HepG2 (cell line): Measurements from ENCODE around the gene ARHGAP4. TPM values are rescaled to one million over a fixed set of nuclear protein-coding genes. Genes with fewer than 3 reads are reported as not detected.

ENCODE experiments used
- ATAC-seq: fragments of 200-7000 bp; cut with Tn5 transposase; 3 replicates; pipeline ENCODE4 v1.9.1; 2020; ENCODE audit warnings: mild to moderate bottlenecking, moderate library complexity
- BruUV-seq: library from RNA; stranded (reverse); fragments of 400-500 nt; replicated peaks from 2 replicates; lab custom pipeline; 2021; lab: Mats Ljungman, UMichigan
- CTCF ChIA-PET: fragments of 300-600 bp; formaldehyde crosslinking; extraction: SDS; loops from one replicate; lab custom pipeline; 2021; ENCODE audit warnings: low total read pairs, inconsistent platforms, low intra/inter-chr PET ratio; lab: Yijun Ruan, JAX
- POLR2A ChIA-PET: fragments of 350-600 bp; sonication (Branson Sonifier 250); formaldehyde crosslinking; loops from one replicate; lab custom pipeline; 2020; ENCODE audit warnings: antibody characterized with exemption, inconsistent platforms; lab: Yijun Ruan, JAX
- DNase-seq: peaks from one replicate; pipeline ENCODE4 v3.0.0-alpha.2; 2015; ENCODE audit warnings: low spot score
- FAIRE-seq: peaks from 3 replicates; lab custom pipeline; 2011; peaks lifted over from hg19 to GRCh38; lab: Jason Lieb, UNC
- H2AFZ ChIP-seq: one replicate; pipeline ENCODE4 v1.6.1; 2011; ENCODE audit warnings: low read length, inconsistent platforms
- H3K27ac ChIP-seq: fragments of 300-600 bp; 3 replicates; pipeline ENCODE4 v1.8.0; 2011; ENCODE audit warnings: mixed run types, mild to moderate bottlenecking, mixed read lengths, low read length, inconsistent platforms; ENCODE audit not compliant: insufficient read depth; ENCODE audit errors: extremely low read length
- H3K27me3 ChIP-seq, 2 experiments: fragments of 200-600 bp in 1 of 2; 2 replicates in 1 of 2; 3 replicates in 1 of 2; pipeline versions ENCODE4 v1.6.0 to v1.8.0; 2011; ENCODE audit warnings: low read length in 2 of 2, mild to moderate bottlenecking in 2 of 2, moderate library complexity in 2 of 2, inconsistent platforms in 1 of 2; ENCODE audit not compliant: insufficient read depth in 2 of 2, control insufficient read depth in 1 of 2
- H3K36me3 ChIP-seq, 2 experiments: fragments of 200-600 bp in 1 of 2; replicated peaks in 1 of 2; 2 replicates in 1 of 2; 3 replicates in 1 of 2; pipeline versions ENCODE4 v1.5.1 to v1.8.0; 2011; ENCODE audit warnings: low read length in 2 of 2, inconsistent platforms in 1 of 2; ENCODE audit not compliant: insufficient read depth in 2 of 2, control insufficient read depth in 1 of 2
- H3K4me1 ChIP-seq: 2 replicates; pipeline ENCODE4 v1.5.1; 2012; ENCODE audit warnings: low read length, inconsistent platforms; ENCODE audit not compliant: insufficient read depth
- H3K4me2 ChIP-seq: 2 replicates; pipeline ENCODE4 v1.6.0; 2011; ENCODE audit warnings: low read depth, low read length, inconsistent platforms
- H3K4me3 ChIP-seq, 3 experiments: fragments of 200-600 bp in 1 of 3; sonication (generic), shearing (Covaris generic) in 1 of 3; replicated peaks in 1 of 3; 2 replicates each; pipeline ENCODE4 v1.5.1; 2011 to 2016; ENCODE audit warnings: low read length in 3 of 3, inconsistent platforms in 2 of 3, low read depth in 2 of 3, mild to moderate bottlenecking in 2 of 3, control low read depth in 1 of 3, mixed read lengths in 1 of 3; ENCODE audit not compliant: insufficient read depth in 1 of 3
- H3K79me2 ChIP-seq: one replicate; pipeline ENCODE4 v1.6.1; 2011; ENCODE audit warnings: low read length, inconsistent platforms; ENCODE audit not compliant: insufficient read depth
- H3K9ac ChIP-seq: 2 replicates; pipeline ENCODE4 v1.6.0; 2011; ENCODE audit warnings: mild to moderate bottlenecking, low read depth, low read length, inconsistent platforms; ENCODE audit not compliant: insufficient read depth
- H3K9me3 ChIP-seq: 2 replicates; pipeline ENCODE4 v1.5.1; 2012; ENCODE audit warnings: mild to moderate bottlenecking, low read length
- H4K20me1 ChIP-seq: 2 replicates; pipeline ENCODE4 v1.6.0; 2011; ENCODE audit warnings: inconsistent platforms, mild to moderate bottlenecking, low read length, moderate library complexity; ENCODE audit not compliant: insufficient read depth
- ZFP1 ChIP-seq: IDR thresholded peaks from 2 replicates; pipeline ENCODE4 v1.6.1; 2016
- WGBS: methylation state at CpG from one replicate; pipeline ENCODE4 v1.1.6; 2017; ENCODE audit warnings: low lambda C conversion rate; 5-methylcytosine and 5-hydroxymethylcytosine counted together
- in situ Hi-C: cut with HindIII; loops from 2 replicates; pipeline ENCODE4 v1.10.0; 2017; ENCODE audit warnings: low pct_unique_long_range_greater_than_20kb; ENCODE audit not compliant: extremely low pct_ligation_motif_present
- intact Hi-C: fragments of 100-400 bp; cut with micrococcal nuclease; formaldehyde crosslinking; loops from one replicate; pipeline ENCODE4 v1.10.0; 2022; ENCODE audit not compliant: unreplicated experiment
- polyA plus RNA-seq, 8 experiments: library from polyadenylated mRNA; depleted of rRNA in 3 of 8; stranded (reverse) in 7 of 8; unstranded in 1 of 8; fragments of >200 nt; fragmentation: Illumina TruSeq in 4 of 8; extraction: Trizol in 4 of 8; gene quantifications; 2 replicates each; pipeline versions ENCODE4 v1.2.1 to v1.2.3, GENCODE V29; 2011 to 2016; ENCODE audit warnings: low read depth in 4 of 8, missing spikeins in 1 of 8, mixed read lengths in 1 of 8; ENCODE audit not compliant: insufficient read depth in 1 of 8
- total RNA-seq, 5 experiments: library from RNA; depleted of rRNA; stranded (reverse); fragments of >200 nt; fragmentation: Illumina TruSeq; extraction: Trizol; gene quantifications; 2 replicates each; pipeline ENCODE4 v1.2.3, GENCODE V29; 2016; ENCODE audit warnings: low read depth in 1 of 5
- TF ChIP-seq, protein P1 (sequence below): sonication (generic); formaldehyde crosslinking; conservative IDR thresholded peaks from 2 replicates; pipeline ENCODE4 v1.4.0; 2020; ENCODE audit warnings: mild to moderate bottlenecking, missing genetic modification reagents, moderate library complexity
- TF ChIP-seq, protein P2 (sequence below): sonication (generic); formaldehyde crosslinking; IDR thresholded peaks from 2 replicates; pipeline ENCODE4 v1.8.0; 2022; ENCODE audit warnings: missing genetic modification reagents, mild to moderate bottlenecking, inconsistent platforms, borderline replicate concordance
- TF ChIP-seq, protein P3 (sequence below): sonication (generic); formaldehyde crosslinking; IDR thresholded peaks from 2 replicates; pipeline ENCODE4 v1.4.0; 2020; ENCODE audit warnings: mild to moderate bottlenecking, missing genetic modification reagents

The ARHGAP4 gene
- total and polyA plus RNA-seq, 2 of the 13 experiments (the other 11 are each of a cell fraction or from before 2014, with no cell fraction given) = 0.57 to 0.64 TPM

DNA sequence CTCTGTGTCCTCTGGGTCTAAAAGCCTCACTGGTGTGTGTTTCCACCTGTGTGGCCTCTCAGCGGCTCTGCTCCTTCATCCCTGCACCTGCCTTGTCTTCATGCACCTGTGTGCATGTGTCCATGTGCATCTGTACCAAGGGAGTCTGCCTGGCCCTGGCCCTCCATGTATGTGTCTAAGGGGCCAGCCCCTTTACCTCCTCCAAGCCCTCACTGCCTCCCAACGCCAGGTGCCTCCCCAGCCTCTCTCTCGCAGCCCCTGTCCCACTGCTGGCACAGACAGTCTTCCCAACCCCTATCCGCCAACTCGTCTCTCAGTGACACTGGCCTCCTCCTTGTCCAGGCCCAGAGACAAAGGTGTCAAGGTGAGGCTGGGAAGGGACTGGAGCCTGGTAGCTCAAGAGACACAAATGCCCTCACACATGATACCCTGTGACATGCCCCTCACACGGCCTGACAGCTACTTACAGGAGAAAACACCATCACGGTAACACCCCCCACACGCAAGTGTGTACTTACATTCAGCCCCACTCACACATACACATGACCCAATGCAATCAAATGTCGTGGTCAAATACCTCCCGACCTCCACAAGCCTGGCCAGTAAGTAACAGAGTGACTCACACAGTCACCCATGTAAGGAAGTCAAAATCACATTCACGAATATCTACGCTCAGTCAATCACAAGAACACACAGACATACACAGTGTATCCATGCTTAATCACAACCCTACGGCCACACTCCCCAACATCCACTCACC lies 51.5 kb downstream of the ARHGAP4 start (continued):
- TF ChIP-seq, protein P1, sequence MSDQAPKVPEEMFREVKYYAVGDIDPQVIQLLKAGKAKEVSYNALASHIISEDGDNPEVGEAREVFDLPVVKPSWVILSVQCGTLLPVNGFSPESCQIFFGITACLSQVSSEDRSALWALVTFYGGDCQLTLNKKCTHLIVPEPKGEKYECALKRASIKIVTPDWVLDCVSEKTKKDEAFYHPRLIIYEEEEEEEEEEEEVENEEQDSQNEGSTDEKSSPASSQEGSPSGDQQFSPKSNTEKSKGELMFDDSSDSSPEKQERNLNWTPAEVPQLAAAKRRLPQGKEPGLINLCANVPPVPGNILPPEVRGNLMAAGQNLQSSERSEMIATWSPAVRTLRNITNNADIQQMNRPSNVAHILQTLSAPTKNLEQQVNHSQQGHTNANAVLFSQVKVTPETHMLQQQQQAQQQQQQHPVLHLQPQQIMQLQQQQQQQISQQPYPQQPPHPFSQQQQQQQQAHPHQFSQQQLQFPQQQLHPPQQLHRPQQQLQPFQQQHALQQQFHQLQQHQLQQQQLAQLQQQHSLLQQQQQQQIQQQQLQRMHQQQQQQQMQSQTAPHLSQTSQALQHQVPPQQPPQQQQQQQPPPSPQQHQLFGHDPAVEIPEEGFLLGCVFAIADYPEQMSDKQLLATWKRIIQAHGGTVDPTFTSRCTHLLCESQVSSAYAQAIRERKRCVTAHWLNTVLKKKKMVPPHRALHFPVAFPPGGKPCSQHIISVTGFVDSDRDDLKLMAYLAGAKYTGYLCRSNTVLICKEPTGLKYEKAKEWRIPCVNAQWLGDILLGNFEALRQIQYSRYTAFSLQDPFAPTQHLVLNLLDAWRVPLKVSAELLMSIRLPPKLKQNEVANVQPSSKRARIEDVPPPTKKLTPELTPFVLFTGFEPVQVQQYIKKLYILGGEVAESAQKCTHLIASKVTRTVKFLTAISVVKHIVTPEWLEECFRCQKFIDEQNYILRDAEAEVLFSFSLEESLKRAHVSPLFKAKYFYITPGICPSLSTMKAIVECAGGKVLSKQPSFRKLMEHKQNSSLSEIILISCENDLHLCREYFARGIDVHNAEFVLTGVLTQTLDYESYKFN (CRISPR knock-in tag) = no peak

DNA sequence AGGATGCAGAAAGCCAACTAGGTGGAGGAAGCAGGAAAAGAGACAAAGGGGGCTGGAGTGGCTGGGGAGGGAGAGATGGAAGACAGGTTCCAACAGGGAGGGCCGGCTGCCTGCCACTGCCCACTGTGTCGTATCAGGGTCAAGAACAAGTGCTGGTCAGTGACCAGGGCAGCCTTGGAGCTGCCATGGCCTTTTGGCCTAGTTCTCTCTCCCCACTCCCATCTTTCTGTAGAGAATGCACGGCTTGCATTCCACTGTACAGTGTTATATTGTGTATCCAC lies 52.0 kb downstream of the ARHGAP4 start:
- ATAC-seq (no peak), FAIRE-seq (no peak)
- no TSS peak for BruUV-seq
- Histone ChIP-seq H4K20me1 (no peaks in the 10 kb centered on the region), H3K79me2 (no peaks in the 10 kb centered on the region), H3K9me3 (no peaks in the 10 kb centered on the region), H3K9ac (no peak overlapping the region)
- 0% methylated on average over 1 of the region's 3 CpGs for WGBS
- ChIA-PET CTCF (no interaction called here), POLR2A (no interaction called here)
- TF ChIP-seq, protein P2, sequence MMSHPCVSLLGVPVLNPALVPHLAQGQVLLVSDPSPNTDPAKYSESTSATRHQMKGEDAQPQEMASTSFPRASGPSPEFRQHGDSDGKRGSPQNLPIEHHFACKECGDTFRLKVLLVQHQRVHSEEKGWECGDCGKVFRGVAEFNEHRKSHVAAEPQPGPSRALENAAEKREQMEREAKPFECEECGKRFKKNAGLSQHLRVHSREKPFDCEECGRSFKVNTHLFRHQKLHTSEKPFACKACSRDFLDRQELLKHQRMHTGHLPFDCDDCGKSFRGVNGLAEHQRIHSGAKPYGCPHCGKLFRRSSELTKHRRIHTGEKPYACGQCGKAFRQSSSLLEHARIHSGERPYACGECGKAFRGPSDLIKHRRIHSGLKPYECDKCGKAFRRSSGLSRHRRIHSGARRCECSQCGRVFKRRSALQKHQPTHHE = no peak
- TF ChIP-seq, protein P3, sequence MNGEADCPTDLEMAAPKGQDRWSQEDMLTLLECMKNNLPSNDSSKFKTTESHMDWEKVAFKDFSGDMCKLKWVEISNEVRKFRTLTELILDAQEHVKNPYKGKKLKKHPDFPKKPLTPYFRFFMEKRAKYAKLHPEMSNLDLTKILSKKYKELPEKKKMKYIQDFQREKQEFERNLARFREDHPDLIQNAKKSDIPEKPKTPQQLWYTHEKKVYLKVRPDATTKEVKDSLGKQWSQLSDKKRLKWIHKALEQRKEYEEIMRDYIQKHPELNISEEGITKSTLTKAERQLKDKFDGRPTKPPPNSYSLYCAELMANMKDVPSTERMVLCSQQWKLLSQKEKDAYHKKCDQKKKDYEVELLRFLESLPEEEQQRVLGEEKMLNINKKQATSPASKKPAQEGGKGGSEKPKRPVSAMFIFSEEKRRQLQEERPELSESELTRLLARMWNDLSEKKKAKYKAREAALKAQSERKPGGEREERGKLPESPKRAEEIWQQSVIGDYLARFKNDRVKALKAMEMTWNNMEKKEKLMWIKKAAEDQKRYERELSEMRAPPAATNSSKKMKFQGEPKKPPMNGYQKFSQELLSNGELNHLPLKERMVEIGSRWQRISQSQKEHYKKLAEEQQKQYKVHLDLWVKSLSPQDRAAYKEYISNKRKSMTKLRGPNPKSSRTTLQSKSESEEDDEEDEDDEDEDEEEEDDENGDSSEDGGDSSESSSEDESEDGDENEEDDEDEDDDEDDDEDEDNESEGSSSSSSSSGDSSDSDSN (CRISPR knock-in tag) = no peak
- TF ChIP-seq ZFP1 (CRISPR knock-in tag) = no peak
- TF ChIP-seq, all 625 proteins: peak for 0
- no peaks in the 10 kb centered on the region for H3K27me3 ChIP-seq
- no peak overlapping the region for H3K4me2 ChIP-seq
- DNase-seq = no peak
- H3K36me3 ChIP-seq = no peaks in the 10 kb centered on the region
- no peak overlapping the region for H3K27ac ChIP-seq
- no peak overlapping the region for H2AFZ ChIP-seq
- no peak overlapping the region for H3K4me3 ChIP-seq
- in situ Hi-C loops (no loop called here), intact Hi-C loops (no loop called here)
- peaks cover 10% of the 10 kb centered on the region; the same call in 1 of the 2 replicates for H3K4me1 ChIP-seq
